Naive thymus-derived CD8-positive, alpha-beta T cell (primary cell): ENCODE data around the gene TOE1. TPM values are rescaled to one million over a fixed set of nuclear protein-coding genes. Genes with fewer than 3 reads are reported as not detected.

Experiments
- ATAC-seq, 2 donors: fragments of 150-1000 bp; cut with Tn5 transposase in 1 of 2; sonication (Bioruptor Pico), chemical (Tn5 transposase) in 1 of 2; 1 replicate in 1 of 2; 2 replicates in 1 of 2; pipeline ENCODE4 v1.10.0; 2021; ENCODE audit warnings: mild to moderate bottlenecking in 2 of 2, moderate library complexity in 2 of 2
- POLR2A ChIA-PET: fragments of 350-600 bp; sonication (Branson Sonifier 250); formaldehyde crosslinking; loops from one replicate; lab custom pipeline; 2021; ENCODE audit warnings: antibody characterized with exemption; lab: Charles Lee
- DNase-seq, 10 donors: peaks; one replicate each; pipeline versions ENCODE4 v3.0.0 to v3.0.0-alpha.2; 2020 to 2022
- H3K27ac Mint-ChIP-seq, 10 donors: one replicate each; pipeline ENCODE4 v1.8.0; 2020 to 2022; ENCODE audit warnings: mild to moderate bottlenecking in 10 of 10, mixed read lengths in 10 of 10, moderate library complexity in 4 of 10, inconsistent platforms in 1 of 10
- H3K27me3 Mint-ChIP-seq, 5 donors: one replicate each; pipeline ENCODE4 v1.8.0; 2021 to 2022; ENCODE audit warnings: mixed read lengths in 5 of 5
- H3K36me3 Mint-ChIP-seq, 3 donors: one replicate each; pipeline ENCODE4 v1.8.0; 2020 to 2022; ENCODE audit warnings: mixed read lengths in 3 of 3, mild to moderate bottlenecking in 2 of 3, inconsistent platforms in 1 of 3
- H3K4me1 Mint-ChIP-seq, 4 donors: one replicate each; pipeline ENCODE4 v1.8.0; 2021 to 2022; ENCODE audit warnings: mixed read lengths in 4 of 4
- H3K4me3 Mint-ChIP-seq, 10 donors: one replicate each; pipeline ENCODE4 v1.8.0; 2020 to 2022; ENCODE audit warnings: mild to moderate bottlenecking in 10 of 10, mixed read lengths in 10 of 10, moderate library complexity in 6 of 10, inconsistent platforms in 1 of 10
- H3K9me3 Mint-ChIP-seq, 9 donors: one replicate each; pipeline ENCODE4 v1.8.0; 2020 to 2022; ENCODE audit warnings: mixed read lengths in 9 of 9, mild to moderate bottlenecking in 3 of 9, inconsistent platforms in 1 of 9, moderate library complexity in 1 of 9
- polyA plus RNA-seq, 3 donors: library from polyadenylated mRNA; unstranded; fragments of 300-500 nt; fragmentation: Illumina TruSeq; gene quantifications; one replicate each; pipeline ENCODE4 v1.2.3, GENCODE V29; 2021
- total RNA-seq, 8 experiments: library from RNA in 2 of 8; stranded (reverse) in 2 of 8; gene quantifications; one replicate each; pipeline ENCODE4 v1.2.3 and lab custom pipeline; 2021 to 2026

TOE1 gene
- total and polyA plus RNA-seq, 5 experiments from 2014 or later: 8.2 to 24.5 (median 12.3) TPM

DNA sequence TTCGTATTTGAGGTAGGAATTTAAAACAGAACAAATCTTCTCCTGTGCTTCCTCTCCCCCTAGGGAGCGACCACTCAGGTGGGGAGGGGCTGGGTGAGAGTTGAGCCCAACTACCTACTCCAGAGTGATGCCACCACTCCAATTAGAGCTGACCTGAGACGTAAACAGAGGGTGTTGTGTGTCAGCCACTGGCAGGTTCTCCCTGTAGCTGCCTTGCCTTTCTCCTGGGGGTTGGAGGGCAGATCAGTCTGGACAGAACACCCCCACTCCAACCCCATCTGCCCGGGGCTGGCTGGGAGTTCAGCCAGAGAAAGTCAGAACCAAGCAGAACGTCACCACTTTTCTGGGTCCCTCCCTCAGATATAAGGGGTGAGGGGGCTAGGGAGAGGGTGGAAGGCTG, 11.3 kb upstream of the TOE1 start:
- Mint-ChIP-seq H3K27ac (peak overlapping the region in 5 of 10 donors; percentile 6 to 54 (median 22)), H3K36me3 (peaks cover 0 to 26% (median 0%) of the 10 kb centered on the region in 3 donors), H3K9me3 (no peaks in the 10 kb centered on the region), H3K4me3 (peak overlapping the region in 8 of 10 donors; percentile 43 to 83 (median 65)), H3K4me1 (peaks cover 0 to 20% (median 11%) of the 10 kb centered on the region in 4 donors), H3K27me3 (peaks cover 0 to 2% (median 0%) of the 10 kb centered on the region in 5 donors)
- DNase-seq (no peak), ATAC-seq (no peak)
- POLR2A ChIA-PET: interaction anchor here (0.5 to 6.4 kb wide), 3 partner anchors 11 to 491 kb away, joined by 3 to 64 read pairs (median 3); partner anchors contain the start of genes MUTYH and TOE1

DNA sequence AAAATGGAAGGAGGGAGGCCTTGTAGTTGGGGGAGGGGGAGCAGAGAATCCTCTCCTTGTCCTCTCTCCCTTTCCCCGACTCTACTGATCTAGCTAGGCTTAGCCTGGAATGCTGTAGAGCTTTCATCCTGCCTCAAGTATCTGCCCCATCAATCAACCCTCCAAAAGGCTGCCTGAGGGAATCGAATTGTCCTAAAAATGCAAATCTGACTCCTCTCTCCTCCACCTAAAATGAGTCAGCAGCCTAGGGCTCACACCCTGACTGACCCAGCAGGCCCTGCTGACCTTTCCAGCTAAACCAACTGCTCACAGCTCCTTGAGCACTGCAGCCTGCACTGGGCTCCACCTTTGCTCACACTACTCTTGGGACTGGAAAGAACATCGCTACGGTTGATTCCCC, 10.5 kb upstream of the TOE1 start:
- H3K4me1 Mint-ChIP-seq: peaks cover 5 to 26% (median 17%) of the 10 kb centered on the region in 4 donors
- H3K36me3 Mint-ChIP-seq: peaks cover 0 to 27% (median 0%) of the 10 kb centered on the region in 3 donors
- ATAC-seq: no peak
- no peaks in the 10 kb centered on the region for H3K27me3 Mint-ChIP-seq
- no peaks in the 10 kb centered on the region for H3K9me3 Mint-ChIP-seq
- H3K4me3 Mint-ChIP-seq: peak overlapping the region in 1 of 10 donors; percentile 8
- POLR2A ChIA-PET: interaction anchor here (0.6 to 6.4 kb wide), 2 partner anchors 11 to 27 kb away, joined by 3 to 64 read pairs; partner anchors contain the start of genes MUTYH and TOE1
- H3K27ac Mint-ChIP-seq: peak overlapping the region in 3 of 10 donors; percentile 6 to 57 (median 34)
- no peak for DNase-seq

DNA sequence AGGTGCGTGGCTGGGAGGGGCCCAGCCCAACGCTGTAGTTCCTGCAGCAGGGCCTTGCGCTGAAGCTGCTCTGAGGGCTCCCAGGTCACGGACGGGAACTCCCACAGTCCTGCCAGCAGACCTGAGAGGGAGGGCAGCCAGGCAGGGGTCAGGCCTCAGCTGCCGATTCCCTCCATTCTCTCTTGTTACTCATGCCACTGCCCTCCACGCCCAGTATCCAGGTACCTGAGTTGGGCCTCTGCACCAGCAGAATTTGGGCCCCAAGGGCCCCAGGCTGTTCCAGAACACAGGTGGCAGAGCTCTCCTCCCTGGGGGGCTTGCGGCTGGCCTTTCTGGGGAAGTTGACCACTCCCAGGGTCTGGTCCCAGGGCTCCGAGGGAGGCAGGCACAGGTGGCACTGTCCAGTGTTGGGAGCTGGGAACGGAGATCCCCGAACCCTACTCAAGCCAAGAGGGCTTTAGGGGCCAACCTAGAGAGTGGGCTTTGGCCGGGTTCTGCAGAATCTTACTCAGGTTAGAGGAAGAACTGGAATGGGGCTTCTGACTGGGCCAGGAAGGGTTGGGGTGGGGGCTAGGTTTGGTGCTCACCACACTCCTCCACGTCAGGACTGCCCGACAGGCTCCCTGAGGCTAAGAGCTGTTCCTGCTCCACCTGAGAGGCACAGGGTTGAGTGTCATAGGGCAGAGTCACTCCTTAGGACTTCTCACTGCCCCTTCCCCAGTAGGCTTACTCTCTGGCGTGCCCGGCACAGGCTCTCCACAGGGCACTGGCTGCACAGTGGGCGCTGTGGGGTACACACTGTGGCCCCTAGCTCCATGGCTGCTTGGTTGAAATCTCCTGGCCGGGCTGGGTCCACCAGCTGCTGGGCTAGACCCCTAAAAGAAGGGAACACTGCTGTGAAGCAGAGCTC, 8.3 kb upstream of the TOE1 start:
- Mint-ChIP-seq H3K4me1 (peaks cover 20 to 31% (median 25%) of the 10 kb centered on the region in 4 donors), H3K27ac (no peak overlapping the region), H3K4me3 (no peak overlapping the region), H3K36me3 (peaks cover 0 to 27% (median 0%) of the 10 kb centered on the region in 3 donors), H3K27me3 (no peaks in the 10 kb centered on the region), H3K9me3 (no peaks in the 10 kb centered on the region)
- POLR2A ChIA-PET: interaction anchor here (0.5 to 1.3 kb wide), 3 partner anchors 8 to 195 kb away, joined by 3 to 4 read pairs (median 3); partner anchors contain the start of gene PRDX1
- no peak for DNase-seq
- ATAC-seq: no peak

DNA sequence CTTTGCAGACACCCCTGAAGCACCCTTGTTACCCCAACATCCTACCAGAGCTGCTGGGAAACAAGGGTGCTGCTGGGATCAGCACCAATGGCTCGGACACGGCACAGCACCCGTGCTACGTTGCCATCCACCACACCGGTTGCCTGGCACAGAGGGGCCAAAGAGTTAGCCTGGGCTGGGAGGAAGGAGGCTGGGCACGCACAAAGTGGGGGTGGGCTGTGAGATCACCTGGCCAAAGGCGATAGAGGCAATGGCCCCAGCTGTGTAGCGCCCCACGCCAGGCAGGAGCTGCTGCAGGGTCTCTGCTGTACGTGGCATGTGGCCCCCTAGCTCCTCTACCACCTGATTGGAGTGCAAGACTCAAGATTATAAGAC, 7.6 kb upstream of the TOE1 start:
- Mint-ChIP-seq H3K4me3 (no peak overlapping the region), H3K27me3 (no peaks in the 10 kb centered on the region), H3K9me3 (no peaks in the 10 kb centered on the region), H3K36me3 (peaks cover 0 to 27% (median 0%) of the 10 kb centered on the region in 3 donors), H3K4me1 (peaks cover 23 to 34% (median 30%) of the 10 kb centered on the region in 4 donors), H3K27ac (no peak overlapping the region)
- DNase-seq: no peak
- POLR2A ChIA-PET: interaction anchor here (1.2 kb wide), 1 partner anchor 190 kb away, joined by 3 read pairs; the partner anchor contains the start of gene PRDX1
- ATAC-seq: no peak

DNA sequence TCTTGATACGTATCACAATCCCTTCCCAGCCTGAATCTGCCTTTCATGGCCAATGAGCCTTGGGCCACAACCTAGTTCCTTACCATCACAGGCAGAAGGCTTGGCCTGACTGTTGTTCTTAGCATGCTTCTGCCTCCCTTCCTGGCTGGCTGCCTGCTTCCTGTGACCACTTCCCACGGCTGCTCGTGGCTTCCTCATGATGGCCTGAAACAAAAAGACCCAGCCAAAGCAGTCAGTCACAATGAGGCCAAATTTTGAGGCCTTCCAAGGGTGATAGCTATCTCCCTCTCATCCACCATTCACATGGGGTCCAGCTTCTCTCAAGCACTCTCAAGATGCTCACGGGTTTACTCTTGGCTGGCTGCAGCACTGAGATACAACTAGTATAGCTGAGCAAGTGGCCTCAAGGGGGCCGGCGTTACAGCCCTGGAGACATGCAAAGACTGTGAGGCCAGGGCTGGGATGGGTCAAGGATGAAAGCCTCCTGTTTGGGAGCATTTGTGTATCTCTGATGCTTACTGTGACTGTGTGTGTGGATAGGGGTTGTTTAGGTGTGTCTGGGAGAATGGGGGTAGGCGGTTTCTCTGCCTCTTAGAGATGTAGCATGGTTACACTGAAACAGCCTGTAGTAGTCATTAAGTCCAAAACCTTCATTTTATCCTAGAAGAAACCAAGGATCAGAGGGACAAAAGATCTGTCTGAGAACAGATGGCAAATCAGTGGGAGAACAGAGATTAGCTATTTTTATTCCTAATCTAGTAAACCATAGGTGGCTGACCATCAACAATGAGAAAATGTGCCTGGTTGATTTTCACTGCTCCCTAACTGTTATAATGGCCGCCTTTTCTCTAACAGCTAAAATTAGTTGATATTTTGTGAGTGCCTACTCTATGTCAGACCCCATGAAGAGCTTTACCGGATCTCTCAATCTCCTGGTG, 5.4 kb upstream of the TOE1 start:
- H3K27me3 Mint-ChIP-seq: no peaks in the 10 kb centered on the region
- H3K36me3 Mint-ChIP-seq: peaks cover 0 to 32% (median 3%) of the 10 kb centered on the region in 3 donors
- H3K27ac Mint-ChIP-seq: peak overlapping the region in 8 of 10 donors; percentile 5 to 85 (median 27)
- no peaks in the 10 kb centered on the region for H3K9me3 Mint-ChIP-seq
- ATAC-seq: no peak
- peaks cover 32 to 56% (median 38%) of the 10 kb centered on the region in 4 donors for H3K4me1 Mint-ChIP-seq
- H3K4me3 Mint-ChIP-seq: peak overlapping the region in 2 of 10 donors; percentile 20 to 27
- POLR2A ChIA-PET: interaction anchor here (0.6 kb wide), 1 partner anchor 593 kb away, joined by 5 read pairs; no protein-coding TSS in a partner anchor
- no peak for DNase-seq

DNA sequence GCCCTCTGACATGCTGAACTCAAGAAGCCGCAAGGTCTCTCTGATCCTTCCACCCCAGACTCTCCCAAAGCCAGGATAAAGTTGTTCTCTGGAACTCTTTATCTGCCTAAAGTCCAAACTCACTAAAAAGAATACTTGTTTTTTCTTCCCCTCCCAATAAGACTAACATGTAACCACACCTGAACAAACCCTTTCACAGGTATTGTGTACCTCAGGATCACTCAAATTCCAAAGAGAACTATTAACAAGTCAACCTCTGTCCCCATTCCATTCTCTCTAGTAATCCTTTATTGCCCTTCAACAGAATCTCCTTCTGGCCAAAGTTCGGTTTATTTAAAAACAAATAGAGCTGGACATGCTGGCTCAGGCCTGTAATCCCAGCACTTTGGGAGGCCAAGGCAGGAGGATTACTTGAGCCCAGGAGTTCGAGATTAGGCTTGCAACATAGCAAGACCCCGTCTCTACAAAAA, 4.1 kb upstream of the TOE1 start:
- Mint-ChIP-seq H3K4me3 (no peak overlapping the region), H3K27me3 (no peaks in the 10 kb centered on the region), H3K9me3 (no peaks in the 10 kb centered on the region), H3K27ac (peak overlapping the region in 1 of 10 donors; percentile 46), H3K4me1 (peaks cover 40 to 67% (median 46%) of the 10 kb centered on the region in 4 donors), H3K36me3 (peaks cover 0 to 24% (median 3%) of the 10 kb centered on the region in 3 donors)
- ATAC-seq (no peak), DNase-seq (no peak)
- POLR2A ChIA-PET: interaction anchor here (1.0 kb wide), 1 partner anchor 9 kb away, joined by 3 read pairs; the partner anchor contains the start of gene HPDL

DNA sequence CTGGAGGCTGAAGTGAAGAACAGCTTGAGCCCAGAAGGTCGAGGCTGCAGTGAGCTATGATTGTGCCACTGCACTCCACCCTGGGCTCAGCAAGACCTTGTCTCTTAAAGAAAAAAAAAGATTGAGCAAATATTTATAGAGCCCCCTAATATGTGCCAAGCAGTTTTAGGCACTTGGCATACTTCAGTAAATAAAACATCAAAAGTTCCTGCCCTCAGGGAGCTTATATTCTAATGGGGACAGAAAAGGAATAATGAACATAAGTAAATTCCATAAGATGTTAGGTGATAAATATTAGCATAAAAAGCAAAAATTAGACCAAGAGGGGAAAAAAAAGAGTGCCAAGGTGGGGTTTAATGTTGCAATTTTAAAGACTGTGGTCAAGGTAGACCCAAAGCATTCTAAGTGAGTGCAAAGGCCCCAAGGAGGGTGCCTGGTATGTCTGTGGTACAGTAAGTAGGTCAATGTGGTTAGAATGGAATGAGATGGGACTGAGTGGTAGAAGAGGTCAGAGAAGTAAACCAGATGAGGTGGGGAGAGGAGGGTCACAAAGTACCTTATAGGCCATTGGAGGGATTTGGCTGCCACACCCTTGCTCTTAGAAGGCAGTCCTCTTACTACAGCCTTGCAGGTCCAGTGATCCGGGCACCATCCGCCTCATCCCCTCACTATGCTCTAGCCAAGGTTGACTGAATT, 2.2 kb upstream of the TOE1 start:
- peak overlapping the region in 7 of 10 donors; percentile 20 to 100 (median 44) for H3K4me3 Mint-ChIP-seq

DNA sequence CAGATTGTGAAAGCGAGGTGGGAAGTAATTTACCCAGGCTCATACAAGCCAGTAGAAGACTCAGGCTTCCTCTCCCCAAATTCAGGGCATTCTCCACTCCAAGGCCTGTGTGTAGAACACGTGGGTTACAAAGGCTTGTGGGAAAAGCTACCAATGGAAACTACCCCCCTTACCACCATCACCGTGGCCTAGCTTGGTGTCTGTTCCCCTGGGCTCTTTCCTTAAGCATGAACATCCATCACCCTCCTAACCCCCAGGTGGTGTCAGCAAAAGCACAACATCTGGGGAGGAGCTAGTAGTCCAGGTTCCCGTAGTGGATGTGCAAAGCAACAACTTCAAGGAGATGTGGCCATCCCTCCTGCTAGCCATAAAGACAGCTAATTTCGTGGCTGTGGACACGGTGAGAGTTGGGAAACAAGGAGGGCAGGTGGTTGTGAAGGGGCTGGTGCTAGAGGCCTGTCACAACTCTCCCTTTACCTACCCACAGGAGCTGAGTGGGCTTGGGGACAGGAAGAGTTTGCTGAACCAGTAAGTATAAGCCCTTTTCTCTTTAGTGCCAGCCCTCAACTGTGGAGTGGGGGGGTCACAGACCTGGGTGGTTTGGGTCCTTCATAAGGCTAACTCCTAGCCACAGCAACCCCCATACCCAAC, 971 bp downstream of the TOE1 start:
- H3K36me3 Mint-ChIP-seq: peaks cover 0 to 47% (median 3%) of the 10 kb centered on the region in 3 donors
- DNase-seq (no peak), ATAC-seq (no peak)
- H3K4me1 Mint-ChIP-seq: peaks cover 34 to 72% (median 54%) of the 10 kb centered on the region in 4 donors
- POLR2A ChIA-PET: interaction anchor here (0.8 to 3.6 kb wide), 19 partner anchors 9 to 709 kb away, joined by 3 to 85 read pairs (median 12); partner anchors contain the start of genes AKR1A1, CCDC163, GPBP1L1 and HECTD3
- peak overlapping the region; percentile 94 to 100 (median 100) for H3K4me3 Mint-ChIP-seq
- H3K27me3 Mint-ChIP-seq: no peaks in the 10 kb centered on the region
- H3K27ac Mint-ChIP-seq: peak overlapping the region; percentile 98 to 100 (median 99)
- H3K9me3 Mint-ChIP-seq: no peaks in the 10 kb centered on the region

More for the DNA sequence above, 2.2 kb upstream of the TOE1 start:
- H3K9me3 Mint-ChIP-seq: no peaks in the 10 kb centered on the region
- peak overlapping the region in 5 of 10 donors; percentile 4 to 98 (median 22) for H3K27ac Mint-ChIP-seq
- ATAC-seq (no peak), DNase-seq (no peak)
- H3K4me1 Mint-ChIP-seq: peaks cover 45 to 85% (median 64%) of the 10 kb centered on the region in 4 donors
- no peaks in the 10 kb centered on the region for H3K27me3 Mint-ChIP-seq
- POLR2A ChIA-PET: interaction anchor here (1.2 kb wide), 1 partner anchor 10 kb away, joined by 4 read pairs; the partner anchor contains the start of gene HPDL
- H3K36me3 Mint-ChIP-seq: peaks cover 0 to 30% (median 3%) of the 10 kb centered on the region in 3 donors

DNA sequence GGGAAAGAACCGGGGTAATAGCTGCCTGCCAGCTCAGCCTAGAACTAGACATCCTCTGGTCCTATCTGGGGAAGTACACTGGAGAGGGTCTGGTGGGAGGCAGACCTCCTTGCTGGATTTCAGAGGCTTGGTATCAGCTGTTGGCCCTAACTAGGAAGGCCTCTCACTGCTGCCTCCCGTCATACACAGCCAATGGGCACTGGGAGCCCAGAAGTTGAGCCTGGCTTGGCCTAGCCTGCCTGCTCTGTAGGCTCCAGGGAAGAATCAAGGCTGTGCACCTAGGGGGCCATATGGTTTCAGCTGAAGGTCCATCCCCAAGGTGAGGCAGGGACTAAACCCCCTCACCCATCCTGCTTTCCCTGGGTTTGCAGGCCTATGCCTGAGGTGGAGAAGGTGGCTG, 4.5 kb downstream of the TOE1 start:
- POLR2A ChIA-PET: interaction anchor here (0.7 kb wide), 1 partner anchor 17 kb away, joined by 4 read pairs; the partner anchor contains the start of gene HPDL
- peak overlapping the region in 2 of 10 donors; percentile 4 to 52 for H3K27ac Mint-ChIP-seq
- ATAC-seq (no peak), DNase-seq (no peak)
- peaks cover 13 to 37% (median 30%) of the 10 kb centered on the region in 4 donors for H3K4me1 Mint-ChIP-seq
- H3K36me3 Mint-ChIP-seq: peaks cover 0 to 43% (median 0%) of the 10 kb centered on the region in 3 donors
- H3K9me3 Mint-ChIP-seq: no peaks in the 10 kb centered on the region
- H3K4me3 Mint-ChIP-seq: no peak overlapping the region
- H3K27me3 Mint-ChIP-seq: no peaks in the 10 kb centered on the region

DNA sequence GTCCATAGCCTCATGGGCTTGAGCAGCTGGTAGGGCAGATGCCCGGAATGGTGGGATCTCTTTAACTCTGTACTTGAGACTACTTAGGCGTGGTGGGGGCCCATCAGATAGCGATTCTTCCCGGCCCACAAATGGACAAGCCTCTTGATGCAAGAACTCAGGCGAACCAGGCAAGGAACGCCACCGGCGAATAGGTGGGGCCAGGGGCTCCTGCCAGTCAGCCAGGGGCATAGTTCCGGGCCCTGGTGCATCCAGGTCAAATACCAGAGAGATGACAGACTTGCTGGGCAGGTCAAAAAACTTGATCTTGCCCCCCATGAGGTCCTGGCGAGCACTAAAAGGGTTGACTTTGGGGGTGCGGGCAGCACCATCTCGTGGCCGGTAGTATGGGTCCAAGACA, 5.0 kb downstream of the TOE1 start:
- no peak for DNase-seq
- POLR2A ChIA-PET: interaction anchor here (0.6 kb wide), 1 partner anchor 664 kb away, joined by 5 read pairs; no protein-coding TSS in a partner anchor
- no peaks in the 10 kb centered on the region for H3K27me3 Mint-ChIP-seq
- H3K27ac Mint-ChIP-seq: no peak overlapping the region
- peaks cover 0 to 40% (median 0%) of the 10 kb centered on the region in 3 donors for H3K36me3 Mint-ChIP-seq
- H3K4me1 Mint-ChIP-seq: peaks cover 10 to 34% (median 27%) of the 10 kb centered on the region in 4 donors
- ATAC-seq: no peak
- H3K9me3 Mint-ChIP-seq: no peaks in the 10 kb centered on the region
- no peak overlapping the region for H3K4me3 Mint-ChIP-seq
